ENCODE data around the gene TMED9. TPM values are rescaled to one million over a fixed set of nuclear protein-coding genes. Genes with fewer than 3 reads are reported as not detected.
A peak's percentile ranks its signal among the peaks of the same experiment; 100 is the strongest.

Gene TMED9
- total RNA-seq, 1 experiment from 2014 or later: 156 TPM

DNA sequence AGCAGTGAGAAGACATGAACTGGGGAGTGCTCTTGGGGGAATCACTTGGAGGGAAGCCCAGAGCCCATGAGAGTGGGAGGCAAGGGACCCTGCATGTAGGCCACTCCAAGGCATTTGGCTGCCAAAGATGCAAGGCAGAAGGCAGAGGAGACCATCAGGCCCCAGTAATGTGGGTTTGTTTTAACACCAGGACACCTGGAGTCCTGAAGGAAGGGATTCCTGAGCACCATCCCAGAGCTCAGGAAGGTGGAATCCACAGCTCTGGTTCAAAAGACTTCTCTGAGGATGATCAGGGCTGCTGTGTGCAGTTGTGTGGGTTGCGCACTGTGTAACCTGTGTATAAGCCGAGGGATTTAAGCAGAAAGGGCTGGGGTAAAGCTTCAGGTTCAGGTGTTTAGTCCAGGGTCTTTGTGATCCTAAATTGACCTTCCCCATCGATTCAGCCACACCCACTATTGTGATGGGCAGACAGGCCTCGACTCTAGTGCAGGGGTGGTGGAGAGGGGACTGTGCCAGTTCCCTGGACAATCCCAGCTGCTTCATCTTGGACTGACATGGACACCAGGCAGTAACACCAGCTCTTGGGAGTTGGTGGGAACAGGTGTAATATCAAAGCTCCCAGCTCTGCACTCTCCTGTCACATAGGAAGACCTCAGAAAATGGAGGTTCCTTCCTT is 18.9 kb downstream of the TMED9 start:
- H3K27ac ChIP-seq (ENCODE audit: insufficient read length, low read depth, low read length): no peak overlapping the region
- peak overlapping the region in 2 of 3 experiments; percentile 59 to 74; a peak in 2 of 7 replicates for H3K27ac Mint-ChIP-seq
- no peaks in the 10 kb centered on the region for H3K27me3 Mint-ChIP-seq (ENCODE audit: low read depth)
- H3K23me2 ChIP-seq (ENCODE audit: insufficient read length, low read depth, low read length, poor library complexity, severe bottlenecking): no peaks in the 10 kb centered on the region
- H3K36me3 Mint-ChIP-seq (ENCODE audit: insufficient read depth in 1 of 3, low read depth in 3 of 3): peaks cover 0 to 10% (median 4%) of the 10 kb centered on the region in 3 experiments; a peak in 4 of 7 replicates
- DNase-seq: no peak
- H3T11ph ChIP-seq (ENCODE audit: low read length): no peak overlapping the region
- no peaks in the 10 kb centered on the region for H3K9me3 ChIP-seq (ENCODE audit: control insufficient read depth, low read depth, low read length)
- H3K4ac ChIP-seq (ENCODE audit: low read depth, low read length): no peak overlapping the region
- H3K4me2 ChIP-seq (ENCODE audit: insufficient read depth, insufficient read length, low read length): no peak overlapping the region
- H2BK5ac ChIP-seq (ENCODE audit: insufficient read length, low read length): no peak overlapping the region
- TF ChIP-seq, protein P1, sequence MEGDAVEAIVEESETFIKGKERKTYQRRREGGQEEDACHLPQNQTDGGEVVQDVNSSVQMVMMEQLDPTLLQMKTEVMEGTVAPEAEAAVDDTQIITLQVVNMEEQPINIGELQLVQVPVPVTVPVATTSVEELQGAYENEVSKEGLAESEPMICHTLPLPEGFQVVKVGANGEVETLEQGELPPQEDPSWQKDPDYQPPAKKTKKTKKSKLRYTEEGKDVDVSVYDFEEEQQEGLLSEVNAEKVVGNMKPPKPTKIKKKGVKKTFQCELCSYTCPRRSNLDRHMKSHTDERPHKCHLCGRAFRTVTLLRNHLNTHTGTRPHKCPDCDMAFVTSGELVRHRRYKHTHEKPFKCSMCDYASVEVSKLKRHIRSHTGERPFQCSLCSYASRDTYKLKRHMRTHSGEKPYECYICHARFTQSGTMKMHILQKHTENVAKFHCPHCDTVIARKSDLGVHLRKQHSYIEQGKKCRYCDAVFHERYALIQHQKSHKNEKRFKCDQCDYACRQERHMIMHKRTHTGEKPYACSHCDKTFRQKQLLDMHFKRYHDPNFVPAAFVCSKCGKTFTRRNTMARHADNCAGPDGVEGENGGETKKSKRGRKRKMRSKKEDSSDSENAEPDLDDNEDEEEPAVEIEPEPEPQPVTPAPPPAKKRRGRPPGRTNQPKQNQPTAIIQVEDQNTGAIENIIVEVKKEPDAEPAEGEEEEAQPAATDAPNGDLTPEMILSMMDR (conservative IDR thresholded peaks at IDR 0.05): no peak
- H4K20me1 ChIP-seq (ENCODE audit: control insufficient read depth, insufficient read depth, insufficient read length): no peaks in the 10 kb centered on the region
- no peak overlapping the region for H2AK5ac ChIP-seq (ENCODE audit: insufficient read length, low read length)
- no peak overlapping the region for H2BK12ac ChIP-seq (ENCODE audit: insufficient read length, low read depth, low read length)
- H3K4me1 ChIP-seq (ENCODE audit: insufficient read depth, low read length): no peaks in the 10 kb centered on the region; the same call in 1 of the 2 replicates
- no peaks in the 10 kb centered on the region for H3K79me2 ChIP-seq (ENCODE audit: insufficient read depth, low read length)
- no peak overlapping the region for H2BK15ac ChIP-seq (ENCODE audit: low read depth, low read length)
- no peaks in the 10 kb centered on the region for H3K79me1 ChIP-seq (ENCODE audit: insufficient read depth, low read depth, low read length, poor library complexity, severe bottlenecking)
- H2BK120ac ChIP-seq (ENCODE audit: low read depth, low read length, poor library complexity, severe bottlenecking): no peak overlapping the region
- H3K27me3 ChIP-seq (ENCODE audit: insufficient read depth, low read length): no peaks in the 10 kb centered on the region
- no peak overlapping the region for H2AFZ ChIP-seq (ENCODE audit: low read length)
- no peak overlapping the region for H3K18ac ChIP-seq (ENCODE audit: insufficient read length, low read depth, low read length)
- H3K9me3 Mint-ChIP-seq: no peaks in the 10 kb centered on the region
- no peak overlapping the region for H4K5ac ChIP-seq (ENCODE audit: insufficient read length, low read depth, low read length)
- H3K14ac ChIP-seq (ENCODE audit: insufficient read depth, low read length): no peak overlapping the region
- WGBS (ENCODE audit: extremely low coverage, insufficient read length, low lambda C conversion rate): no CpG with 5 or more reads among the region's 4 CpGs
- H4K8ac ChIP-seq (replicated peaks; ENCODE audit: insufficient read length, low read depth, low read length): no peak overlapping the region
- no peak overlapping the region for H3K56ac ChIP-seq (ENCODE audit: insufficient read length, low read depth, low read length)
- no peak overlapping the region for H3K9ac ChIP-seq (ENCODE audit: extremely low read depth, insufficient read length, low read length)
- H3K4me1 Mint-ChIP-seq: peaks cover 13 to 19% of the 10 kb centered on the region in 2 experiments
- no peak overlapping the region for H4K91ac ChIP-seq (ENCODE audit: insufficient read length, low read depth, low read length)
- no peak overlapping the region for H2BK20ac ChIP-seq (ENCODE audit: low read depth, low read length, poor library complexity, severe bottlenecking)
- no peak overlapping the region for H3K23ac ChIP-seq (ENCODE audit: insufficient read length, low read depth, low read length)
- H3K4me3 Mint-ChIP-seq: no peak overlapping the region
